K562 (cell line): ENCODE data around the gene GAS2L1. TPM values are rescaled to one million over a fixed set of nuclear protein-coding genes. Genes with fewer than 3 reads are reported as not detected.
A peak's percentile ranks its signal among the peaks of the same experiment; 100 is the strongest.

ENCODE experiments used
- ATAC-seq: fragments of 200-7000 bp; cut with Tn5 transposase; 3 replicates; pipeline ENCODE4 v1.9.1; 2020; ENCODE audit warnings: moderate library complexity
- BruUV-seq: library from RNA; stranded (reverse); fragments of 400-500 nt; replicated peaks from 2 replicates; lab custom pipeline; 2021; lab: Mats Ljungman, UMichigan
- CTCF ChIA-PET: fragments of 300-600 bp; formaldehyde crosslinking; extraction: SDS; loops from one replicate; lab custom pipeline; 2021; ENCODE audit warnings: low intra/inter-chr PET ratio; lab: Yijun Ruan, JAX
- POLR2A ChIA-PET: fragments of 300-600, 350-650 bp; sonication (Branson Sonifier 250); formaldehyde crosslinking; extraction: SDS; loops from one replicate; lab custom pipeline; 2021; ENCODE audit warnings: antibody characterized with exemption, inconsistent platforms; lab: Yijun Ruan, JAX
- DNase-seq, 4 experiments: peaks; one replicate each; pipeline versions ENCODE4 v3.0.0 to v3.0.0-alpha.2; 2011 to 2018; ENCODE audit warnings: low spot score in 3 of 4, mixed read lengths in 3 of 4; ENCODE audit errors: extremely low read depth in 1 of 4
- FAIRE-seq: peaks from 2 replicates; lab custom pipeline; 2011; peaks lifted over from hg19 to GRCh38; lab: Jason Lieb, UNC
- H2AFZ ChIP-seq: 2 replicates; pipeline ENCODE4 v1.6.0; 2011; ENCODE audit warnings: low read depth, low read length, control low read depth, inconsistent platforms
- H3K27ac ChIP-seq: fragments of 200-600 bp; 3 replicates; pipeline ENCODE4 v1.8.0; 2011; ENCODE audit warnings: low read depth, mild to moderate bottlenecking, control low read depth, inconsistent platforms, low read length, moderate library complexity, mixed read lengths; ENCODE audit errors: extremely low read depth
- H3K27me3 ChIP-seq, 2 experiments: fragments of 300-600 bp in 1 of 2; 2 replicates in 1 of 2; 3 replicates in 1 of 2; pipeline versions ENCODE4 v1.6.0 to v1.8.0; 2011; ENCODE audit warnings: inconsistent platforms in 2 of 2, low read length in 2 of 2, mild to moderate bottlenecking in 1 of 2, mixed read lengths in 1 of 2, moderate library complexity in 1 of 2; ENCODE audit not compliant: control insufficient read depth in 2 of 2, insufficient read depth in 2 of 2
- H3K36me3 ChIP-seq: fragments of 300-600 bp; 3 replicates; pipeline ENCODE4 v1.8.0; 2011; ENCODE audit warnings: mild to moderate bottlenecking, low read length, inconsistent platforms; ENCODE audit not compliant: control insufficient read depth, insufficient read depth
- H3K4me1 ChIP-seq, 2 experiments: fragments of 200-600 bp in 1 of 2; replicated peaks in 1 of 2; 2 replicates in 1 of 2; 3 replicates in 1 of 2; pipeline versions ENCODE4 v1.5.1 to v1.8.0; 2011; ENCODE audit warnings: inconsistent platforms in 2 of 2, low read length in 2 of 2, mild to moderate bottlenecking in 1 of 2, mixed read lengths in 1 of 2, moderate library complexity in 1 of 2; ENCODE audit not compliant: control insufficient read depth in 2 of 2, insufficient read depth in 2 of 2
- H3K4me2 ChIP-seq: 2 replicates; pipeline ENCODE4 v1.6.1; 2011; ENCODE audit warnings: low read length, control low read depth, inconsistent platforms, mixed read lengths; ENCODE audit not compliant: insufficient read depth
- H3K4me3 ChIP-seq: fragments of 200-600 bp; sonication (generic), shearing (Covaris generic); 2 replicates; pipeline ENCODE4 v1.5.1; 2016; ENCODE audit warnings: control low read depth, inconsistent platforms
- H3K79me2 ChIP-seq: fragments of 200-600 bp; 3 replicates; pipeline ENCODE4 v1.8.0; 2011; ENCODE audit warnings: low read length, inconsistent platforms; ENCODE audit not compliant: control insufficient read depth, insufficient read depth
- H3K9ac ChIP-seq, 2 experiments: 2 replicates each; pipeline versions ENCODE4 v1.6.0 to v1.6.1; 2011; ENCODE audit warnings: low read depth in 2 of 2, low read length in 2 of 2, control low read depth in 1 of 2, inconsistent platforms in 1 of 2, mild to moderate bottlenecking in 1 of 2, mixed read lengths in 1 of 2; ENCODE audit not compliant: insufficient read depth in 1 of 2
- H3K9me1 ChIP-seq: one replicate; pipeline ENCODE4 v1.6.0; 2011; ENCODE audit warnings: inconsistent platforms, mild to moderate bottlenecking, low read length, moderate library complexity; ENCODE audit not compliant: control insufficient read depth, insufficient read depth
- H3K9me3 ChIP-seq: replicated peaks from 2 replicates; pipeline ENCODE4 v1.5.1; 2011; ENCODE audit warnings: low read depth, low read length, inconsistent platforms; ENCODE audit not compliant: control insufficient read depth, insufficient read depth
- H4K20me1 ChIP-seq: replicated peaks from 2 replicates; pipeline ENCODE4 v1.6.1; 2011; ENCODE audit warnings: low read length, inconsistent platforms, mixed read lengths; ENCODE audit not compliant: control insufficient read depth, insufficient read depth
- BRF2 ChIP-seq: IDR thresholded peaks from 3 replicates; pipeline ENCODE4 v1.6.1; 2011; ENCODE audit warnings: borderline replicate concordance, mild to moderate bottlenecking; ENCODE audit not compliant: insufficient read length, insufficient read depth
- DLX4 ChIP-seq: fragments of 250-450 bp; sonication (Bioruptor Pico); IDR thresholded peaks from 2 replicates; pipeline ENCODE4 v1.6.1; 2021; ENCODE audit warnings: mild to moderate bottlenecking
- FOXO4 ChIP-seq: fragments of 450-650 bp; formaldehyde crosslinking; IDR thresholded peaks from 2 replicates; pipeline ENCODE4 v1.4.0; 2020; ENCODE audit warnings: mild to moderate bottlenecking, moderate library complexity
- HMGXB4 ChIP-seq: sonication (generic); formaldehyde crosslinking; IDR thresholded peaks from 2 replicates; pipeline ENCODE4 v1.8.1; 2023; ENCODE audit warnings: mild to moderate bottlenecking, missing genetic modification reagents
- POLR2B ChIP-seq: fragments of 450-650 bp; IDR thresholded peaks from 2 replicates; pipeline ENCODE4 v1.6.1; 2018; ENCODE audit warnings: low read depth; ENCODE audit not compliant: partially characterized antibody
- POLR2G ChIP-seq: fragments of 200-400 bp; formaldehyde crosslinking; IDR thresholded peaks from 2 replicates; pipeline ENCODE4 v1.6.1; 2017; ENCODE audit warnings: low read depth, mild to moderate bottlenecking, antibody characterized with exemption, low read length, moderate library complexity
- RBFOX2 ChIP-seq: fragments of 200-400 bp; formaldehyde crosslinking; IDR thresholded peaks from 2 replicates; pipeline ENCODE4 v1.6.1; 2017; ENCODE audit warnings: low read depth, mild to moderate bottlenecking, low read length, moderate library complexity
- TCF7L2 ChIP-seq: fragments of 150-350 bp; IDR thresholded peaks from 2 replicates; pipeline ENCODE4 v1.6.1; 2016; ENCODE audit warnings: low read depth, mild to moderate bottlenecking, low read length, moderate library complexity
- TRIM24 ChIP-seq, 2 experiments: fragments of 450-650 bp; IDR thresholded peaks; 2 replicates each; pipeline ENCODE4 v1.6.1; 2016
- ZBED1 ChIP-seq: IDR thresholded peaks from 2 replicates; pipeline ENCODE4 v1.6.1; 2014
- ZC3H8 ChIP-seq: fragments of 450-650 bp; IDR thresholded peaks from 2 replicates; pipeline ENCODE4 v1.6.1; 2017
- WGBS: fragments of 100-300 bp; shearing (Covaris generic); methylation state at CpG from one replicate; pipeline ENCODE4 v1.1.6; 2016; ENCODE audit warnings: low coverage, mixed read lengths; ENCODE audit not compliant: insufficient coverage; ENCODE audit errors: missing lambda C conversion rate; 5-methylcytosine and 5-hydroxymethylcytosine counted together
- in situ Hi-C: fragments of 300-500 bp; cut with MboI; formaldehyde crosslinking; loops from 4 replicates; pipeline ENCODE4 v1.15.0; 2018; ENCODE audit warnings: inconsistent platforms, mixed read lengths
- intact Hi-C: fragments of 100-400 bp; cut with micrococcal nuclease; formaldehyde crosslinking; loops from 2 replicates; pipeline ENCODE4 v1.14.2; 2022
- polyA plus RNA-seq, 8 experiments: library from polyadenylated mRNA; depleted of rRNA in 4 of 8; stranded (reverse) in 5 of 8; unstranded in 3 of 8; fragments of >200 nt; fragmentation: Nextera tagmentation in 2 of 8; fragmentation: Illumina TruSeq in 1 of 8; extraction: Ambion mirVana in 2 of 8; extraction: Trizol in 1 of 8; gene quantifications; 2 replicates each; pipeline versions ENCODE4 v1.2.1 to v1.2.3, GENCODE V29; 2011 to 2014; ENCODE audit warnings: inconsistent platforms in 1 of 8, missing spikeins in 1 of 8
- total RNA-seq, 7 experiments: library from RNA; depleted of rRNA in 6 of 7; stranded (reverse); fragments of >200 nt in 6 of 7; fragmentation: Illumina TruSeq in 2 of 7; extraction: Trizol in 2 of 7; gene quantifications; 2 replicates each; pipeline versions ENCODE4 v1.2.1 to v1.2.3, GENCODE V29; 2011 to 2021; ENCODE audit warnings: low replicate concordance in 1 of 7

GAS2L1 gene
- total and polyA plus RNA-seq, 9 of the 15 experiments (the other 6 are each of a cell fraction or from before 2014, with no cell fraction given), result 0.56 to 19.7 (median 3.2) TPM

- Histone ChIP-seq H3K27me3 (no peaks in the 10 kb centered on the region), H3K9me1 (no peaks in the 10 kb centered on the region), H3K36me3 (peaks cover 45% of the 10 kb centered on the region), H3K4me2 (no peak overlapping the region), H3K9me3 (no peaks in the 10 kb centered on the region), H2AFZ (no peak overlapping the region), H3K9ac (no peak overlapping the region), H3K27ac (no peak overlapping the region), H4K20me1 (peaks cover 18% of the 10 kb centered on the region), H3K4me1 (peaks cover 19 to 30% of the 10 kb centered on the region in 2 experiments; a peak in 4 of 5 replicates), H3K79me2 (peaks cover 48% of the 10 kb centered on the region), H3K4me3 (no peak overlapping the region)
- WGBS, result 95% methylated on average over 6 of the region's 7 CpGs
- no peak for DNase-seq
- FAIRE-seq, result no peak
- in situ Hi-C loops (no loop called here), intact Hi-C loops (loop anchor here (10.0 kb wide), 1 partner anchor 381 kb away; the partner anchor contains the start of gene ZNRF3)
- BruUV-seq, result no TSS peak
- ChIA-PET POLR2A (interaction anchor here (1.5 kb wide), 1 partner anchor 10 kb away, joined by 3 read pairs; no protein-coding TSS in a partner anchor), CTCF (no interaction called here)
- TF ChIP-seq ZBED1 (no peak), TRIM24 (IDR thresholded peaks at IDR 0.05) (no peak), POLR2G (peak; percentile 42), RBFOX2 (peak; percentile 57)
- ATAC-seq, result no peak
Measured at GRCh38 chr22:29265305-29265704, 41.1 kb upstream of the GAS2L1 start.

GRCh38 chr22:29265929-29266328, 40.5 kb upstream of the GAS2L1 start:
- H3K79me2 ChIP-seq, result peaks cover 54% of the 10 kb centered on the region
- H3K9ac ChIP-seq, result peak overlapping the region; percentile 100
- H2AFZ ChIP-seq, result no peak overlapping the region
- in situ Hi-C loops (no loop called here), intact Hi-C loops (loop anchor here (10.0 kb wide), 1 partner anchor 381 kb away; the partner anchor contains the start of gene ZNRF3)
- H3K36me3 ChIP-seq, result peaks cover 51% of the 10 kb centered on the region
- no peaks in the 10 kb centered on the region for H3K27me3 ChIP-seq
- FAIRE-seq (no peak), ATAC-seq (no peak), DNase-seq (no peak)
- peaks cover 24 to 26% of the 10 kb centered on the region in 2 experiments; a peak in 4 of 5 replicates for H3K4me1 ChIP-seq
- 90% methylated on average over 3 of the region's 4 CpGs for WGBS
- H3K4me3 ChIP-seq, result peak overlapping the region; percentile 91; the same call in 1 of the 2 replicates
- peaks cover 3% of the 10 kb centered on the region for H3K9me1 ChIP-seq
- ChIA-PET CTCF (no interaction called here), POLR2A (interaction anchor here (0.8 to 2.9 kb wide), 3 partner anchors 11 to 270 kb away, joined by 3 to 9 read pairs (median 3); no protein-coding TSS in a partner anchor)
- peaks cover 24% of the 10 kb centered on the region for H4K20me1 ChIP-seq
- BruUV-seq, result no TSS peak
- H3K9me3 ChIP-seq, result no peaks in the 10 kb centered on the region
- H3K4me2 ChIP-seq, result peak overlapping the region; percentile 96
- H3K27ac ChIP-seq, result peak overlapping the region; percentile 100
- TF ChIP-seq BRF2 (no peak), FOXO4 (no peak), POLR2B (no peak), DLX4 (CRISPR knock-in tag) (no peak), HMGXB4 (CRISPR knock-in tag) (no peak), POLR2G (no peak), TCF7L2 (no peak), ZC3H8 (no peak)
